ENCODE measurements around the gene PTCD2.

DNA sequence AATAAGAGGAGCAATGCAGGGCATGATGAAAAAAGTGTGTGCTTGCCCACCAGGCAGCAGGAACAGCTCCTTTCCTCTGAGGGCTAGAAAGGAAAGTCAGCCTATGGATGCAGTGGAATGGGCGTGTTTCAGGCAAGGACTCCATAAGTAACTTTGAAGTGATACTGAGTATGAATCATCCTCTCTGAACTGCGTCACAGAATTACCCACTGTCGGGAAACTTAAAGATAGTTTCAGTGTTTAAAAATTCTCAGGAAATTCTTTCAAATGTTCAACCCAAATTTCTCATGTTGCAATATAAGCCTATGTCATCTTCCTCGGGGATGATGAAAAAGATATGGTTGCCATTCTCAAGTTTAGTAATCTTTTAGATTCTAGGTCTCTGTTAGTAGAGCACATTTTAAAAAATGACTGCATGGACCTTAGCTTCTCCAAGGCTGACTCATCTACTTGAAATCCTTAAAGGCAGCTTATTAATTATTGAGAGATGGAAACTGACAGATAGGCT, 27.7 kb downstream of the PTCD2 start:
- no peak for TF ChIP-seq CTCF (IDR thresholded peaks at IDR 0.05)
- TF ChIP-seq POLR2AphosphoS5 (IDR thresholded peaks at IDR 0.05): no peak

All from esophagus muscularis mucosa (tissue), 3 donors.